ENCODE results near the gene C11orf24.

C11orf24 gene

DNA sequence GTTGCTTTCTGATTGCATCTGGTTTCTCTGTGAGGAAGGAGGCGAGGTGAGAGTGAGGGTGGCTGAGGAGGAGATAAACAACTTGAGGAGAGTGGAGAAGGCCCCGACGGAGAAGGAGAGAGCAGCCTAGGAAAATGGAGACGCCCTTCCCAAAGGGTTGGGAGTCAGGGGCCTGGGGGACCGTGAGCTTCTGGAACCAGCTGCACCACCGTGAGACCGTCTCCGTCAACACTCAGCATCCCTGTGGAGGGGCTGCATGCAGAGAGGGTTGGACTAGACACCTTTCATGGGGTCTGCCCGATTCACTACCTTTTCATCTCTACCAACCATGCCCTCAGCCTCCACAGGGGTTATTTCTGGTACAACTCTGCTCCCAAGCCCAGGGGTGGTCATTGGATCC is 45.4 kb downstream of the C11orf24 start:
- no peak for DNase-seq (ENCODE audit: low spot score)
- TF ChIP-seq, protein P1, sequence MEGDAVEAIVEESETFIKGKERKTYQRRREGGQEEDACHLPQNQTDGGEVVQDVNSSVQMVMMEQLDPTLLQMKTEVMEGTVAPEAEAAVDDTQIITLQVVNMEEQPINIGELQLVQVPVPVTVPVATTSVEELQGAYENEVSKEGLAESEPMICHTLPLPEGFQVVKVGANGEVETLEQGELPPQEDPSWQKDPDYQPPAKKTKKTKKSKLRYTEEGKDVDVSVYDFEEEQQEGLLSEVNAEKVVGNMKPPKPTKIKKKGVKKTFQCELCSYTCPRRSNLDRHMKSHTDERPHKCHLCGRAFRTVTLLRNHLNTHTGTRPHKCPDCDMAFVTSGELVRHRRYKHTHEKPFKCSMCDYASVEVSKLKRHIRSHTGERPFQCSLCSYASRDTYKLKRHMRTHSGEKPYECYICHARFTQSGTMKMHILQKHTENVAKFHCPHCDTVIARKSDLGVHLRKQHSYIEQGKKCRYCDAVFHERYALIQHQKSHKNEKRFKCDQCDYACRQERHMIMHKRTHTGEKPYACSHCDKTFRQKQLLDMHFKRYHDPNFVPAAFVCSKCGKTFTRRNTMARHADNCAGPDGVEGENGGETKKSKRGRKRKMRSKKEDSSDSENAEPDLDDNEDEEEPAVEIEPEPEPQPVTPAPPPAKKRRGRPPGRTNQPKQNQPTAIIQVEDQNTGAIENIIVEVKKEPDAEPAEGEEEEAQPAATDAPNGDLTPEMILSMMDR (IDR thresholded peaks at IDR 0.05; ENCODE audit: extremely low read depth, missing control alignments): no peak

DNA sequence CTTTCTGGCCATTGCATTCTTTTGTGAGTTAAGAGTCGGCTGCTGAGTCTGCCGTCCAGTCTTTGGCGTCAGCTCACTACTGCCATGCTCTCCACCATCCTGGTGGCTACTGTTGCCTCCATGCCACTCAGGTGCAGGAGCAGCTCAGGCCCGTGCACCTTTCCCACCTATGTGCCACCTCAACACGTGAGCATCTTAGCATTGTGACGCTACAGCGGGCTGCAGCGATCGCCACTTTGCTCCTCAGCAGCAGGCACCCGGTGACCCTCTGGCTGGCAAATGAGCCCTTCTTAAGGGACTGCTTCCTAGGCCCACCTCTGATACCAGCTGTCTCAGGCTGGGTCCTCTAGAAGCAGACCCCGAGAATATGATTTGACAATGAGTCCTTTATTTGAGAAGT is 47.2 kb downstream of the C11orf24 start:
- TF ChIP-seq, protein P1 (IDR thresholded peaks at IDR 0.05; ENCODE audit: extremely low read depth, missing control alignments): no peak
- DNase-seq (ENCODE audit: low spot score): no peak

DNA sequence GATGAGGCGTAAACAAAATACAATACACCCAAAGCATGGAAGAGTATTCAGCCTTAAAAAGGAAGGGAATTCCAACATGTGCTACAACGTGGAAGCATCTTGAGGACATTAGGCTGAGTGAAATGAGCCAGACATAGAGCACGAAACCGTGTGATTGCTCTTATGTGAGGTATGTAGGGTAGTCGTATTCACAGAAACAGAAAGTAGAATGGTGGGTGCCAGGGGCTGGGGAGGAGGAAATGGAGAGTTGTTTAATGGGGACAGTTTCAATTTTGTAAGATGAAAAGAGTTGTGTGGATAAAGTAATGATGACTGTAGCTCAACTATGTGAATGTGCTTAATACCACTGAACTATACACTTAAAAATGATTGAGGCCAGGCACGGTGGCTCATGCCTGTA is 48.5 kb downstream of the C11orf24 start:
- TF ChIP-seq, protein P1 (IDR thresholded peaks at IDR 0.05; ENCODE audit: extremely low read depth, missing control alignments): no peak
- DNase-seq (ENCODE audit: low spot score): no peak

DNA sequence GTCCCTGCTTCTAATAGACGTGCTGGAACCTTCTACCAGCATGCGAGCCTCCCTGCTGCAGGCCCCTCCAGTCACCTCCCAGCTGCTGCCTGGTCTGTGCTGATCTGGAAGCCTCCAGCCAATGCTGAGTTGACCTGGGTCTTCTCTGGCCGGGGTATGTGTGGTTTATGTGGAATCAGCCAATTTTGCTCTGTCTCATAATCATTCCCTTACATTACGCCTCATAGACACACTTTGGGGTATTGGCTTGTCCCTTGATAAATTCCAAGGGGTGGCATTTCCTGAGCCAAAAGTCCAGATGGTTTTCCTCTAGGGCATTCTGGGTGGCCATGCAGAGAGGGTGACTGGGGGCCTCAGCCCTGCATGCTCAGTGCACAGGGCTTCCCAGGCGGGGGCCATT is 50.4 kb downstream of the C11orf24 start:
- no peak for DNase-seq (ENCODE audit: low spot score)
- TF ChIP-seq, protein P1 (IDR thresholded peaks at IDR 0.05; ENCODE audit: extremely low read depth, missing control alignments): no peak

DNA sequence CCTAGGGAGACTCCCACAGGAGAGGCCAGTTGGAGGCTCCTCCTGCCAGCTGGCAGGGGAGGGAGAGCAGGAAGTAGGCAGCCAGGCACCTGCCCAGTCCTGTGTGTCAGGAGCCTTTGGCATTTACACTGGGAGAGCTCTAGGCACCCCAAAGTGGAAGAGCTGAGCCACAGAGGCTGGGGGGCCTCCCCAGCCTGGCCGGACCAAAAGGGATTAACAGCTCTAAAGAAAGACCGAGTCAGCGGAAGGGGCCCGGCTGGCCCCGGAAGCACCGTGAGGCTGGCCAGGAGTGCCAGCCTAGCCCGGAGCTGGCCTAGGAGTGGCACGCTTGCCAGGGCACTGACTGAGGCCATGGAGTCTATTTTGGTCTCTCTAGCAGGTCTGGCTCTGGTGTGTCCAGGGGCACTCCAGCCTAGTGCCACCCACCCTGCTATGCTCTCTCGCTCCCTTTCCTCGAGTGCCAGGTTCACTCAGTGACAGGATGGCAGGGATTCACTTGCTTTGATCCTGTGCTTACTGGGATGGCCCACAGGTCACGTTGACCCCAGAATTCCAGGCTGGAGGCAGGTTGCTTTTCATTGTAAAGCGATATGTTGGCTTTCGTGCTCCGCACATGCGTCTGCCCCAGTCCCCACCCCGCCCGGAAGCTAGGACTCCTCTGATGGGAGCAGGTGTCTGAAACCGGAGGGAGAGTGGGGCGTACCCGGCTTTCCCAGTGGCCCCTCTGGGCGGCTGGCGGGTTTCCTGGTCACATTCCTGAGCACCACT is 55.4 kb downstream of the C11orf24 start:
- TF ChIP-seq, protein P1 (IDR thresholded peaks at IDR 0.05; ENCODE audit: extremely low read depth, missing control alignments): no peak
- DNase-seq (ENCODE audit: low spot score): no peak

DNA sequence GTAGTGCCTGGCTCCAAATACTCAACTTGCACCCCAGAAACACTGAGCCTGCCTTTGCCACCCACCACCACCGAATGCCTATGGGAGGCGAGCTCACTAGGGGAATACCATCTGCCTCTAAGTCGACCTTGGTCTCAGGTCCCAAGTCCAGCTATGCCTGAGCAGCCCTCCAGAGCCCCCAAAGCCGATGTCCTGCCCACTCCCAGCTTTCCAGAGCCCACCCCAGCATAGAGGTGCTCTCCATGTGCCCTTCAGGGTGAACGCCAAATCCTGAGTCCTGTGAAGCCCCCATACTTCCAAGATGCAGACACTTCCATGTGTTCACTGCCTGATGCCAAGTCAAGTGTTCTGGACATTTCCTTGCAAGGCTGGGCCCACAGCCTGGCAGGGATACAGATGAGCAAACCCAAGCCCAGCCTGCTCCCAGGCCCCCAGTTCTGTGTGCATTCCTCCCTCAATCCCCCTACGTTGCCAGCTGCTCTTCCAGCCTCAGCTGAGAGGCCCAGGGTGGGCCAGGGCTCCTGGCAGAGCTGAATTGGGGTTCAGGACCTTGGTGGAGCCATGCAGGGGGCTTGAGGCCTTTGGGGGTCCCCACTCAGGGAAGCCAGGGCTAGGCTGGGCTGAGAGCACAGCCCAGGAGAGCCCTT is 56.1 kb downstream of the C11orf24 start:
- no peak for DNase-seq (ENCODE audit: low spot score)
- TF ChIP-seq, protein P1 (IDR thresholded peaks at IDR 0.05; ENCODE audit: extremely low read depth, missing control alignments): no peak

DNA sequence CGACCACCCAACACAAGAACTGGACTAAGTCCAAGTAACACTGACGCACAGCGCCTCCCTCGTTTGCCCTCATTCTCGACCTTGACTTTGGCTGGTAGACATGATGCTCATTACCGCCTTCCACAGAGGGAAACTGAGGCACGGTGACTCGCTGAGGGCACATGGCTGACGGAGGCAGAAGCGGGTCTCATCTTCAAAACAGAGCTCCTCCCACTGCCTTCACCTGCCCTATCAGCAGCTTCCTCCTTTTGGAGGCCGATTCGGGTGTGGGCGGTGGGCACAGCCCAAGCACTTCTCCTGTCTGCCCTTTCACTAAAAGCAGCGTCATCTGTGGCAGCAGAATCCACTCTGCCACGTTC is 56.7 kb downstream of the C11orf24 start:
- DNase-seq (ENCODE audit: low spot score): peak; percentile 41
- TF ChIP-seq, protein P1 (IDR thresholded peaks at IDR 0.05; ENCODE audit: extremely low read depth, missing control alignments): no peak

Data from GM20000 (cell line).